IPS DF 6.9 (cell line): ENCODE data around the gene KIAA1614.

Experiments
- DNase-seq: peaks from one replicate; pipeline ENCODE4 v3.0.0-alpha.2; 2013; ENCODE audit warnings: low read depth, low spot score
- H3K27ac ChIP-seq: one replicate; pipeline ENCODE4 v1.5.1; 2013; ENCODE audit warnings: low read length, control low read depth
- H3K27me3 ChIP-seq: 2 replicates; pipeline ENCODE4 v1.6.1; 2013; ENCODE audit warnings: mild to moderate bottlenecking, low read length; ENCODE audit not compliant: control insufficient read depth, insufficient read depth
- H3K36me3 ChIP-seq: 2 replicates; pipeline ENCODE4 v1.6.1; 2013; ENCODE audit warnings: low read length; ENCODE audit not compliant: control insufficient read depth, insufficient read depth
- H3K4me1 ChIP-seq: 2 replicates; pipeline ENCODE4 v1.6.1; 2013; ENCODE audit warnings: low read length; ENCODE audit not compliant: control insufficient read depth, insufficient read depth
- H3K4me3 ChIP-seq: 2 replicates; pipeline ENCODE4 v1.5.1; 2013; ENCODE audit warnings: mild to moderate bottlenecking, low read length
- H3K9me3 ChIP-seq: 2 replicates; pipeline ENCODE4 v1.6.1; 2013; ENCODE audit warnings: low read length, inconsistent platforms; ENCODE audit not compliant: control insufficient read depth, insufficient read depth
- WGBS: extraction: QIAGEN DNeasy Blood & Tissue Kit; methylation state at CpG from one replicate; pipeline ENCODE4 v1.1.7; 2013; ENCODE audit warnings: mixed read lengths, missing lambda C conversion rate; ENCODE audit not compliant: insufficient read length, insufficient coverage; 5-methylcytosine and 5-hydroxymethylcytosine counted together

Gene KIAA1614

DNA sequence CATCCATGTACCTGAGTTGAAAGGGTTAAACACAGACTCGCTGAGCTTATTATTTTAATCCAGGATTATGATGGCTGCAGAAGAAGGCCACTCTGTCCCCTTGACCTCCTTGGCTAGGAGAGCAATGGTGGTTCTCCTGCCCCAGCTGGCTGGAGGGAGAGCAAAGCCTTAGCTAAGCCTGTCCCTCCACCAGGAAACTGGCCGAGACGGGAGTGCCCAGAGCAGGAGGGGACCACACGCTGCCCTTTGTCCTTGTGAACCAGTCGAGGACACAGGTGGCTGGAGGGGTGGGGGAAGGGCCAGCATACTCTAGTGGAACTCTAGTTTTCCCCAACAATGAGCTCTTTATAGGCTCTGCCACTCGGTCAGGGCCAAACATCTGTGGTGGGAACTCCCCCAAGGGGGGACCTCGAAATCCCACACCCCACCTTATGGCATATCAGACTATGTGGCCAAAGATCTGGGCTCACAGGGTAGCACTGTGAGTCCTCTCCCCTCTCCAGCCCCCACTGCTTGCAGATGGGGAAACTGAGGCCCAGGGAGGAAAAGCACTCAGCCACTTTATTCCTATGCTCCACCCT lies 12.9 kb downstream of the KIAA1614 start:
- no peaks in the 10 kb centered on the region for H3K9me3 ChIP-seq
- no CpG with 5 or more reads among the region's 7 CpGs for WGBS
- H3K4me3 ChIP-seq, result no peak overlapping the region
- no peak overlapping the region for H3K27ac ChIP-seq
- no peak for DNase-seq
- no peaks in the 10 kb centered on the region for H3K36me3 ChIP-seq
- H3K27me3 ChIP-seq, result no peaks in the 10 kb centered on the region
- H3K4me1 ChIP-seq, result peaks cover 25% of the 10 kb centered on the region

DNA sequence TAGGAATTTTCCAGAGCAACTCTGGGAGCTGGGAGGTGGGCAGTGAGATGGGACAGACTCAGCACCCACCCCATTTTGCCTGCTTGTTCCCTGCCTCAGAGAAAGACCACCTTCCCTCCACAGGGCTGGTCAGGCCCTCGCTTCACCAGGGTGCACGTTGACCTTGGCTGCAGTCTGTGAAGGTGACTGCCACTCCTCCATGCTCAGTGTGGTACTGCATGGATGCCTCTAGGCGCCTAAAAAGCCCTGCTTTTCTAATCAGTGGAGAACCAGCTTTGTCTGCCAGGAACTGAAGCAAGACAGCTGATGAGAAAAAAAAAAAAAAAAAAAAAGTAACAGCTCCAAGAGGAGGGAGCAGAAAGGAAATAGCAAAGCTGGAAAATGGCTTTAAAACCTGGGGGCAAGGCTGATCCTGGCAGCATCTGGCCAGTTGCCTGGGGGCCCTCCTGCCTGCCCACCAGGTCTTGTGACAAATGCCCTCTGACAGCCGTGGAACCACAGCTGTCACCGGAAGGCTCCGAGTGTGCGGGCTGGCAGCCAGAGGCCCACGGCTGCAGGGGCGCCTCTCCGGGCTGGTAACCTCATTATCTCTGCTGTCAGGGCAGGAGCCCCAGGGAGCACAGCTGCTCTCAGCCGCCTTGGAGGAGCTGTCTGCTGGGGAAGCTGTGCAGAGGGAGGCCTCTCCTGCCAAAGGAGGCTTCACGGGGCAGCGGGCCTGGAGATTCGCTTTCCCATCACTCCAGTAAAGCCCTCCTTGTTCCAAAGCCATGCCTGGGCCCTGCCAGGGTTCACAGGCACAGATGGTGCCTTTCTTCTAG lies 13.7 kb downstream of the KIAA1614 start:
- Histone ChIP-seq H3K36me3 (no peaks in the 10 kb centered on the region), H3K4me1 (peaks cover 25% of the 10 kb centered on the region), H3K27ac (no peak overlapping the region), H3K27me3 (no peaks in the 10 kb centered on the region), H3K4me3 (no peak overlapping the region), H3K9me3 (no peaks in the 10 kb centered on the region)
- DNase-seq, result no peak
- no CpG with 5 or more reads among the region's 14 CpGs for WGBS

DNA sequence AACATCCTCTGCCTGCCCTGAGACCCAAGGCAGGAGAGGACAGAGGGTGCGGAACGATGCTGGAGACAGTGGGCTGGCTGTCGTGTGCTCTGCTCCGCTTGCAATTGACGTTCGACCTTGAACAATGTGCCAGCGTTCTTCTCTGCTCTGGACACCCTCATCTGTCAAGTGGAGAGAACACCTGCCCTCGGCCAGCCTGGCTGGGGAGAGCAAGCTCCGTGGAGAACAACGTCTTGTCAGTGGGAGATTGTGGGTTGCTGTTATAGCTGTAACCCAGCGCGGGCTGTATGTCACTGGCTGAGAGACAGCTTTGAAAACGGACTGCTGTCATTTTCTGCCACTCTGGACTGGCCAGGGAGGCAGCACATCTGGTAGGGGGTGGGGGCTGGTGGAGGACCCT lies 14.7 kb downstream of the KIAA1614 start:
- Histone ChIP-seq H3K36me3 (no peaks in the 10 kb centered on the region), H3K27me3 (no peaks in the 10 kb centered on the region), H3K4me3 (no peak overlapping the region), H3K27ac (no peak overlapping the region), H3K9me3 (no peaks in the 10 kb centered on the region), H3K4me1 (peaks cover 25% of the 10 kb centered on the region)
- WGBS, result no CpG with 5 or more reads among the region's 13 CpGs
- no peak for DNase-seq

GRCh38 chr1:180927841-180928240 lies 15.1 kb downstream of the KIAA1614 start:
- no peaks in the 10 kb centered on the region for H3K36me3 ChIP-seq
- H3K4me1 ChIP-seq, result peaks cover 23% of the 10 kb centered on the region
- no CpG with 5 or more reads among the region's 4 CpGs for WGBS
- no peak for DNase-seq
- no peaks in the 10 kb centered on the region for H3K27me3 ChIP-seq
- H3K27ac ChIP-seq, result no peak overlapping the region
- H3K9me3 ChIP-seq, result no peaks in the 10 kb centered on the region
- H3K4me3 ChIP-seq, result no peak overlapping the region

- H3K9me3 ChIP-seq, result no peaks in the 10 kb centered on the region
- H3K27ac ChIP-seq, result no peak overlapping the region
- no peak overlapping the region for H3K4me3 ChIP-seq
- no peaks in the 10 kb centered on the region for H3K27me3 ChIP-seq
- no peak for DNase-seq
- no CpG with 5 or more reads among the region's 17 CpGs for WGBS
- H3K4me1 ChIP-seq, result peaks cover 19% of the 10 kb centered on the region
- no peaks in the 10 kb centered on the region for H3K36me3 ChIP-seq
These were observed 15.9 kb downstream of the KIAA1614 start for GRCh38 chr1:180928331-180929230.

DNA sequence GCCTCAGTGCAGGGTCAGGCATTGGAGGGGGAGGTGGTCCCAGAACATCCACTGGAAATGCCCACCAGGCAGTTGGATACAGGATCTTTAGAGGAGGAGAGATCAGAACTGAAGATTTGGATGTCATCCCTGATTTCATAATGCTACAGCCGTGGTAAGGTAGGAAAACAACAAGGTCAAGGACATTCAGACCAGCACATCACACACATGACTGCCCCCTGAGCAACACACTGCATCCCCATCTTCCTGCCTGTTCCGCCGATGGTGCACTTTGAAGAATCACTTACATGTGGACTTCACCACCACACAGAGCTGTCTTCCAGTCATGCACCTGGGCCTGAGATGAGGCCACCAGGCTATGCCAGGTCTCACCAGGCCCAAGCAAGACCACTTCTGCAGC lies 16.7 kb downstream of the KIAA1614 start:
- Histone ChIP-seq H3K9me3 (no peaks in the 10 kb centered on the region), H3K27ac (no peak overlapping the region), H3K4me1 (peaks cover 14% of the 10 kb centered on the region), H3K27me3 (no peaks in the 10 kb centered on the region), H3K4me3 (no peak overlapping the region), H3K36me3 (no peaks in the 10 kb centered on the region)
- no CpG with 5 or more reads among the region's 3 CpGs for WGBS
- no peak for DNase-seq

DNA sequence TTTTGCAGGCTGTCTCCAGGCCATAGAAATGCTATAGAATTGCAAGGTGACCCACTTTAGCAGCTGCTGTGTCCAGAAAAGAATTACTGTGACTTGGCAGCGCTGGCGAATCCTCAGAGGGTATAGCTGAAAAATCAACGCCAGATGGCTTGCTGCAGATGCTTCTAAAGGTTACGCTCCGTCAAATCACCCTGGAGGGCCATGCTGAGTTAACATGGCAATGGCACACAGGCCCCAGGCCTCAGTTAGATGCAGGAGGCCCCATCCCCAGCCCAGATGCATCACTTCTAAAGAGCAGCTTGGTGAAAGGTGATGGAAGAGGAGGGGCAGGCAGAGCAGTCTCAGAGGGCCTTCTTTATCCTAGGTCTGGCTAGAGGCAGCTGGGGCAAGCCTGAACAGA lies 18.0 kb downstream of the KIAA1614 start:
- Histone ChIP-seq H3K9me3 (no peaks in the 10 kb centered on the region), H3K36me3 (no peaks in the 10 kb centered on the region; the same call in 1 of the 2 replicates), H3K27ac (no peak overlapping the region), H3K4me3 (no peak overlapping the region), H3K4me1 (peaks cover 12% of the 10 kb centered on the region), H3K27me3 (no peaks in the 10 kb centered on the region)
- WGBS, result no CpG with 5 or more reads among the region's 5 CpGs
- no peak for DNase-seq

DNA sequence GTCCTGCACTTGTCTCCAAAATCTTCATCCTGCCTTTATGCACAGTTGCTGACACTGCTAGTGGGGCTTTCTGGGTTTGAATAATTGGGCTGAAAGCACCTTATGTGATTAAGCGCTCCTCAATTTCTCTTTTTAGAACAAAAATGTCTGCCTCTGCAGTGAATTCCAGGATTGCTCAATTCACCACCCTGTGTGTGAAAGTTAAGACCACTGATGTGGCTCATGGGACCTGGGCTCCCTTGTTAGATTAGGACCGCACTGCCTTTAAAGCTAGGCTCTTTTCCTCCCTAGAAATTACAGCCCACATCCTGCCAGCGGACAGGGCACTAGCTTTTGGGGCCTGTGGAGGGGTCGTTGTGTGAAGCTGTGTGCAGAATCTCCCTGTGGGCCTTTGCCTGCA lies 18.8 kb downstream of the KIAA1614 start:
- peaks cover 7% of the 10 kb centered on the region for H3K4me1 ChIP-seq
- no CpG with 5 or more reads among the region's 4 CpGs for WGBS
- H3K27ac ChIP-seq, result no peak overlapping the region

GRCh38 chr1:180932378-180932777 lies 19.7 kb downstream of the KIAA1614 start:
- no peak overlapping the region for H3K27ac ChIP-seq
- no peaks in the 10 kb centered on the region for H3K27me3 ChIP-seq
- H3K4me3 ChIP-seq, result no peak overlapping the region
- peaks cover 7% of the 10 kb centered on the region for H3K4me1 ChIP-seq
- DNase-seq, result no peak
- H3K9me3 ChIP-seq, result no peaks in the 10 kb centered on the region
- no CpG with 5 or more reads among the region's 4 CpGs for WGBS
- no peaks in the 10 kb centered on the region; the same call in 1 of the 2 replicates for H3K36me3 ChIP-seq

More for the DNA sequence above, 18.8 kb downstream of the KIAA1614 start:
- Histone ChIP-seq H3K36me3 (no peaks in the 10 kb centered on the region; the same call in 1 of the 2 replicates), H3K9me3 (no peaks in the 10 kb centered on the region), H3K4me3 (no peak overlapping the region), H3K27me3 (no peaks in the 10 kb centered on the region)
- DNase-seq, result no peak

- no peak overlapping the region for H3K4me3 ChIP-seq
- peaks cover 6% of the 10 kb centered on the region for H3K4me1 ChIP-seq
- no peaks in the 10 kb centered on the region for H3K9me3 ChIP-seq
- DNase-seq, result no peak
- no peaks in the 10 kb centered on the region; the same call in 1 of the 2 replicates for H3K36me3 ChIP-seq
- H3K27ac ChIP-seq, result no peak overlapping the region
- no peaks in the 10 kb centered on the region for H3K27me3 ChIP-seq
These were observed 20.4 kb downstream of the KIAA1614 start for GRCh38 chr1:180933141-180933540.
